ENCODE data around the gene GREM1.
A peak's percentile ranks its signal among the peaks of the same experiment; 100 is the strongest.

GREM1 gene

GRCh38 chr15:32738666-32739065 lies 20.9 kb downstream of the GREM1 start:
- no peak for DNase-seq (ENCODE audit: insufficient read length, low spot score)
- TF ChIP-seq SPI1 (IDR thresholded peaks at IDR 0.05; ENCODE audit: low read depth, low read length) (no peak), POU2F2 (IDR thresholded peaks at IDR 0.05; ENCODE audit: low read depth, low read length) (no peak), POLR2AphosphoS5 (IDR thresholded peaks at IDR 0.05; ENCODE audit: low read depth, low read length) (no peak), TAF1 (IDR thresholded peaks at IDR 0.05; ENCODE audit: low read depth, low read length) (no peak), POLR2A (IDR thresholded peaks at IDR 0.05; ENCODE audit: low read depth, low read length) (no peak), PAX5 (IDR thresholded peaks at IDR 0.05; ENCODE audit: insufficient read depth, low read length, severe bottlenecking) (no peak)
- no peak for FAIRE-seq

GRCh38 chr15:32739522-32740063 lies 21.8 kb downstream of the GREM1 start:
- no peak for TF ChIP-seq POLR2A (IDR thresholded peaks at IDR 0.05; ENCODE audit: low read depth, low read length)
- TF ChIP-seq TAF1 (IDR thresholded peaks at IDR 0.05; ENCODE audit: low read depth, low read length), result no peak
- no peak for TF ChIP-seq PAX5 (IDR thresholded peaks at IDR 0.05; ENCODE audit: insufficient read depth, low read length, severe bottlenecking)
- no peak for TF ChIP-seq SPI1 (IDR thresholded peaks at IDR 0.05; ENCODE audit: low read depth, low read length)
- no peak for TF ChIP-seq POU2F2 (IDR thresholded peaks at IDR 0.05; ENCODE audit: low read depth, low read length)
- DNase-seq (ENCODE audit: insufficient read length, low spot score), result no peak
- no peak for FAIRE-seq

- FAIRE-seq, result no peak
- no peak for DNase-seq (ENCODE audit: insufficient read length, low spot score)
- no peak for TF ChIP-seq TAF1 (IDR thresholded peaks at IDR 0.05; ENCODE audit: low read depth, low read length)
- TF ChIP-seq PAX5 (IDR thresholded peaks at IDR 0.05; ENCODE audit: insufficient read depth, low read length, severe bottlenecking), result no peak
These were observed 25.8 kb downstream of the GREM1 start for GRCh38 chr15:32743411-32744140.

GRCh38 chr15:32746116-32746857 lies 28.5 kb downstream of the GREM1 start:
- FAIRE-seq, result no peak
- TF ChIP-seq SPI1 (IDR thresholded peaks at IDR 0.05; ENCODE audit: low read depth, low read length) (no peak), PAX5 (IDR thresholded peaks at IDR 0.05; ENCODE audit: insufficient read depth, low read length, severe bottlenecking) (no peak), POU2F2 (IDR thresholded peaks at IDR 0.05; ENCODE audit: low read depth, low read length) (no peak), POLR2A (IDR thresholded peaks at IDR 0.05; ENCODE audit: low read depth, low read length) (no peak), POLR2AphosphoS5 (IDR thresholded peaks at IDR 0.05; ENCODE audit: low read depth, low read length) (no peak), TAF1 (IDR thresholded peaks at IDR 0.05; ENCODE audit: low read depth, low read length) (no peak)
- no peak for DNase-seq (ENCODE audit: insufficient read length, low spot score)

DNA sequence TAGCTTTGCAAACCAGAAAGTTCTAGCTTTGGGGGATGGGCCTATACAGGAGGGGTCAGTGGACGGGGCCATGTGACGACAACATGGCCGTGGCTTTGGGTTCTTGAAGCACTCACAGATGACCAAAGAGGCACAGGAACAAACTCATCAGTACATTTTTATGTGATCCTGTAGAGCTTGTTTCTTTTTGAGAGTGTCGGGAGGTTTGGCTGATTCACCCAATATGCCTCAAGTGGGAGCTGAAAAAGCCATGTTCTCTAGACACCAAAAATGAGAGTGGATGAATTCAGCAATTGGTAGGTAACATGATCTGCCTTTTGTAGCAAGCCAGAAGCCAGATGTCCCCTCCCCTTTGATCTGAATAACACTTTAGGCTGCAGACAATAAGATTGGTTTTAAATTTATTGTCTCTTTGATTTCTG lies 30.1 kb downstream of the GREM1 start:
- DNase-seq (ENCODE audit: insufficient read length, low spot score) (no peak), FAIRE-seq (no peak)
- no peak for TF ChIP-seq SPI1 (IDR thresholded peaks at IDR 0.05; ENCODE audit: low read depth, low read length)

DNA sequence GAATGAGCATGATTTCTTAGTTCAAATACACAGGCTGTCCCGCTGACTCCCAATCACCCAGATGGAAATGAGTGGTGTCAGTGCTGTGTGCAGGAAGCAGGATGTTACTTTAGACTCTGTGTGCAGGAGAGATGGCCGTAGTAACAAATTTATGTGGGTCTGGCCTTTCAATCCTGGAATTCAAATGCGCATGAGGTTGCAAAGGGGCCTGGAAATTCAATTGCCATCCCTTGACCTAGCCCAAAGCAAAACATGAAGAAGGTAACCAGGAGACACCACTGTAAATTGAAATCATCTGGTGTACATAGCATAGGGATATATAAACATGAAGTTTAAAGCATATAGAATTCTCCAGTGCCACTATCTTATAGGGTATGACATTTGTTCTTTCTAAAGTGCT lies 33.2 kb downstream of the GREM1 start:
- DNase-seq (ENCODE audit: insufficient read length, low spot score) (no peak), FAIRE-seq (no peak)
- TF ChIP-seq SPI1 (IDR thresholded peaks at IDR 0.05; ENCODE audit: low read depth, low read length) (no peak), POLR2A (IDR thresholded peaks at IDR 0.05; ENCODE audit: low read depth, low read length) (no peak), PAX5 (IDR thresholded peaks at IDR 0.05; ENCODE audit: insufficient read depth, low read length, severe bottlenecking) (no peak), POU2F2 (IDR thresholded peaks at IDR 0.05; ENCODE audit: low read depth, low read length) (no peak), POLR2AphosphoS5 (IDR thresholded peaks at IDR 0.05; ENCODE audit: low read depth, low read length) (no peak), TAF1 (IDR thresholded peaks at IDR 0.05; ENCODE audit: low read depth, low read length) (no peak)

- FAIRE-seq (no peak), DNase-seq (ENCODE audit: insufficient read length, low spot score) (no peak)
- TF ChIP-seq SPI1 (IDR thresholded peaks at IDR 0.05; ENCODE audit: low read depth, low read length) (no peak), TAF1 (IDR thresholded peaks at IDR 0.05; ENCODE audit: low read depth, low read length) (no peak), POLR2AphosphoS5 (IDR thresholded peaks at IDR 0.05; ENCODE audit: low read depth, low read length) (no peak), POU2F2 (IDR thresholded peaks at IDR 0.05; ENCODE audit: low read depth, low read length) (no peak), PAX5 (IDR thresholded peaks at IDR 0.05; ENCODE audit: insufficient read depth, low read length, severe bottlenecking) (no peak), POLR2A (IDR thresholded peaks at IDR 0.05; ENCODE audit: low read depth, low read length) (no peak)
These were observed 39.6 kb downstream of the GREM1 start for GRCh38 chr15:32757426-32757825.

GRCh38 chr15:32763295-32763694 lies 45.5 kb downstream of the GREM1 start:
- no peak for TF ChIP-seq POLR2AphosphoS5 (IDR thresholded peaks at IDR 0.05; ENCODE audit: low read depth, low read length)
- TF ChIP-seq SPI1 (IDR thresholded peaks at IDR 0.05; ENCODE audit: low read depth, low read length), result peak; percentile 18; the same call in 1 of the 2 replicates
- DNase-seq (ENCODE audit: insufficient read length, low spot score) (no peak), FAIRE-seq (no peak)

GRCh38 chr15:32765236-32765635 lies 47.4 kb downstream of the GREM1 start:
- no peak for TF ChIP-seq PAX5 (IDR thresholded peaks at IDR 0.05; ENCODE audit: insufficient read depth, low read length, severe bottlenecking)
- no peak for TF ChIP-seq POLR2A (IDR thresholded peaks at IDR 0.05; ENCODE audit: low read depth, low read length)
- no peak for TF ChIP-seq POU2F2 (IDR thresholded peaks at IDR 0.05; ENCODE audit: low read depth, low read length)
- TF ChIP-seq SPI1 (IDR thresholded peaks at IDR 0.05; ENCODE audit: low read depth, low read length), result no peak
- no peak for TF ChIP-seq POLR2AphosphoS5 (IDR thresholded peaks at IDR 0.05; ENCODE audit: low read depth, low read length)
- no peak for TF ChIP-seq TAF1 (IDR thresholded peaks at IDR 0.05; ENCODE audit: low read depth, low read length)
- DNase-seq (ENCODE audit: insufficient read length, low spot score) (no peak), FAIRE-seq (no peak)

- DNase-seq (ENCODE audit: insufficient read length, low spot score) (no peak), FAIRE-seq (no peak)
- TF ChIP-seq PAX5 (IDR thresholded peaks at IDR 0.05; ENCODE audit: insufficient read depth, low read length, severe bottlenecking), result no peak
- no peak for TF ChIP-seq POU2F2 (IDR thresholded peaks at IDR 0.05; ENCODE audit: low read depth, low read length)
- no peak for TF ChIP-seq TAF1 (IDR thresholded peaks at IDR 0.05; ENCODE audit: low read depth, low read length)
- no peak for TF ChIP-seq POLR2A (IDR thresholded peaks at IDR 0.05; ENCODE audit: low read depth, low read length)
- TF ChIP-seq POLR2AphosphoS5 (IDR thresholded peaks at IDR 0.05; ENCODE audit: low read depth, low read length), result no peak
- no peak for TF ChIP-seq SPI1 (IDR thresholded peaks at IDR 0.05; ENCODE audit: low read depth, low read length)
These were observed 48.3 kb downstream of the GREM1 start for GRCh38 chr15:32766101-32766500.
